Activated CD4-positive, alpha-beta T cell treated with anti-CD3 and anti-CD28 coated beads, Interleukin-2, amount 10 ng/mL, durations not matched to agents 7 days and 5 days (primary cell): ENCODE results near the gene RHBDD3. TPM values are rescaled to one million over a fixed set of nuclear protein-coding genes. Genes with fewer than 3 reads are reported as not detected.

Source experiments
- CTCF ChIA-PET: fragments of 350-600 bp; sonication (Branson Sonifier 250); formaldehyde crosslinking; loops from one replicate; lab custom pipeline; 2021; ENCODE audit warnings: antibody characterized with exemption; lab: Charles Lee
- POLR2A ChIA-PET: fragments of 350-600 bp; sonication (Branson Sonifier 250); formaldehyde crosslinking; loops from one replicate; lab custom pipeline; 2021; ENCODE audit warnings: antibody characterized with exemption; lab: Charles Lee
- DNase-seq: peaks from one replicate; pipeline ENCODE4 v3.0.0-alpha.2; 2020
- H3K27ac Mint-ChIP-seq: one replicate; pipeline ENCODE4 v1.8.0; 2021; ENCODE audit warnings: mild to moderate bottlenecking, moderate library complexity, mixed read lengths
- H3K27me3 Mint-ChIP-seq: one replicate; pipeline ENCODE4 v1.8.0; 2021; ENCODE audit warnings: mixed read lengths
- H3K36me3 Mint-ChIP-seq: one replicate; pipeline ENCODE4 v1.8.0; 2021; ENCODE audit warnings: low read depth, mixed read lengths
- H3K4me1 Mint-ChIP-seq: one replicate; pipeline ENCODE4 v1.8.0; 2021; ENCODE audit warnings: mixed read lengths
- H3K4me3 Mint-ChIP-seq: one replicate; pipeline ENCODE4 v1.8.0; 2021; ENCODE audit warnings: mild to moderate bottlenecking, moderate library complexity, mixed read lengths
- H3K9me3 Mint-ChIP-seq: one replicate; pipeline ENCODE4 v1.8.0; 2021; ENCODE audit warnings: mixed read lengths
- total RNA-seq, 2 experiments: library from RNA; stranded (reverse); gene quantifications; one replicate each; pipeline ENCODE4 v1.2.3, GENCODE V29; 2021

Gene RHBDD3
- total RNA-seq, 2 experiments from 2014 or later: 31.2 to 33.0 TPM

DNA sequence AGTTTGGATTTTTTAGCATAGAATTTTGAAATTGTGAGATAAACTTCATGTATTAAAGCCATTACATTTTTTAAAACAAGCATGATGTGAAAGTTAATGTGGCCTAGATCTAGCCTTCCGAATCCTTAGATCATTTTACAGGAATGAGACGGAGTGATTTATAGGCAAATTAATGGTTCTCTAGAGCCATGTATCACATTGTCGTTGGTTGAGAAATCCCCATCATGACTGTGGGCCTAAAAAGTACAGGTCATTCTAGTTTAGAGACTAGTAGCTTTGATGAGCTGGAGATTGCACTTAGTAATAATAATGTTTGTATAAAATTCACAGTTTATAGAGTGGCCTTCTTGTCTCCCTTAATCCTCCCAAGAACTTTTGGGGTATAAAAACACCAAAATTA, 7.4 kb upstream of the RHBDD3 start:
- Mint-ChIP-seq H3K9me3 (no peaks in the 10 kb centered on the region), H3K4me1 (peaks cover 65% of the 10 kb centered on the region), H3K27ac (no peak overlapping the region), H3K27me3 (no peaks in the 10 kb centered on the region), H3K4me3 (no peak overlapping the region), H3K36me3 (peaks cover 87% of the 10 kb centered on the region)
- no peak for DNase-seq
- ChIA-PET CTCF (interaction anchor here (2.6 kb wide), 1 partner anchor 11 kb away, joined by 9 read pairs; no protein-coding TSS in a partner anchor), POLR2A (no interaction called here)

DNA sequence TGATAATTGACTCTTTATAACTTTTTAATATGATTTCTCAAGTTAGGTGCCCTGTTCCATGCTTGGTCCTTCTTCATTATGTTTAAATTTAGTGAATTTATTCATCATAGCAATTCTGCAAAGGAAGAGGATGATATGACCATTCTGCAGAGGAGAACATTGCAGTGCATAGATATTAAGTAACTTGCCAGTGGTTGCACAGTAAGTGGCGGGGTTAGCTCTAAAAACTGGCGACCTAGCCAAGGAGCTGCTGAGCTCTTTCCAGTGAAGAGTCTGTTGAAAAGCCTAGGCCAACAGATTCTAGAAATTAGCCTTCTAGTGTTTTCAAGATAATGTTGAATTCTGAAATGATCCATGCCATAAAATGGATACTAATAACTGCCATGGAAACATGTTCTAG, 4.8 kb upstream of the RHBDD3 start:
- Mint-ChIP-seq H3K9me3 (no peaks in the 10 kb centered on the region), H3K4me3 (no peak overlapping the region), H3K27ac (no peak overlapping the region), H3K4me1 (peaks cover 58% of the 10 kb centered on the region), H3K36me3 (peaks cover 82% of the 10 kb centered on the region), H3K27me3 (no peaks in the 10 kb centered on the region)
- CTCF ChIA-PET: interaction anchor here (1.9 kb wide), 1 partner anchor 11 kb away, joined by 4 read pairs; no protein-coding TSS in a partner anchor
- POLR2A ChIA-PET: no interaction called here
- no peak for DNase-seq

DNA sequence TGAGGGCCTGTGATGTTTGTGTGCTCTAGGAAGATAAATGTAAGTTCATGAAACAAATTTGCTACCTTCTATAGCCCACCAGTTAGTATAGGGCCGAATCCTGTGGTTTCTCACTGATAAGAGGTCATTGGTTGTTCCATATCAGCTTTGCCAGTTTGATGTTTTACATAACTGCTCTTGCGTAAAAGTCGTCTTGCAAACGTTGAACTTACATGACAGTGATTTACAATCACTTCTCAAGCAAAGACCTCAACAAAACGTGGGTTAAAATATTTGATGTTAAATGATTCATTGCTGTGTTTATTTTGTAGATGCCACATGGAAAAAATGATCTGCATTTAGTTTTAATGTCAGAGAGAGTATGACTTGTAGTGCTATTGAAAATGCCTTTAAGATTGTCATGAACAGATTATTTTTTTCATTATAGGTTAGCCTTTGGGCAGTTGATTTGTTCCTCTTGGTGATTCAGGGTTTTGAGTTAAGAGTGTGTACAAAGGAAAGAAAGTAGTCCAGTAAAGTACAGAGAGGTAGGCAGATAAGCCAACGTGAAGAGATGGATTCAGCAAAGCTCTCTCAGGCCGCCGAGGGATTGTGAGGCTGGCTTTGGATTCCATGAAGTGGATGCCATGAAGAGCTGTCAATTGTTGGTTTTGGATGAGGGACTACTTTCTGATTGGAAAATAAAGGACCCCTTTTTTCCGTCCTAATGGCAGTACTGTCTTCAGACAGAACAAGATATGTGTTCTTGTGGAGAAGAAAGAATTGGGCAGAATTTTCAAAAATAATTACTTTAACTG, 2.9 kb upstream of the RHBDD3 start:
- ChIA-PET CTCF (no interaction called here), POLR2A (no interaction called here)
- no peaks in the 10 kb centered on the region for H3K9me3 Mint-ChIP-seq
- H3K4me1 Mint-ChIP-seq: peaks cover 62% of the 10 kb centered on the region
- H3K27me3 Mint-ChIP-seq: no peaks in the 10 kb centered on the region
- DNase-seq: no peak
- peaks cover 74% of the 10 kb centered on the region for H3K36me3 Mint-ChIP-seq
- peak overlapping the region; percentile 100 for H3K27ac Mint-ChIP-seq
- H3K4me3 Mint-ChIP-seq: peak overlapping the region; percentile 82

DNA sequence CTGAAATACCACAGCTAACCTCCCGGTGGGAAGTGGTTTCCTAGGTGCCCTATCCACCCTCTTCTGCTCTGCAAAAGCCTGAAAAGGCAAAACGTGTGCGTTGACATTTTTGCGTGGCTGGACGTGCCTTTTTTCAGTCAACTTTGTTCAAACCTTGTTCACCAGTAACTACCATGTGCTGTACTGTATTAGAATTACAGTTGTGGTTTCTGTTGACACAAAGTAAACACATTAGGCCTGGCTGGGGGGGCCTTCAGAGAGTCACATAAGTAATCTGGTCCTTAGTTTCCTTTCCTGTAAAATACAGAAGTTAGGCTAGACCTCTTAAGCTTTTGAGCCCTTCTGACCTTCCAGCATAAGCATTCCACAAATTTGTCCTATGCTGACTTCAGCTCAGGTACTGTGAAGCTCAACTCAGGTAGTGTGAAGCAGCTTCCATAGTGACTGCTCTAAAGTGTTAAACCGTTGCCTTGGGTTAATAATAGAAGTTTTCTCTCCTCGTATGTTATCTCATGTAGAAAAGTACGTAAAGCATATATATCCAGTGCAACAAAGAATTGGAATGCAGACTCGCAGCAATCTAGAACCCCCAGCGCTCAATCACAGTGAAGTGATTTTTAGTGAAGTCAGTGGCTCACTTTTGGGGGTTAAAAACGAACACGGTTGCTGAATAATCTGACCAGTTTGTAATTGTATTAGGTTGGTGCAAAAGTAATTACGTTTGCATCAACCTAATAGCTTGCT, 2.1 kb upstream of the RHBDD3 start:
- ChIA-PET CTCF (interaction anchor here (0.6 kb wide), 1 partner anchor 848 kb away, joined by 6 read pairs; no protein-coding TSS in a partner anchor), POLR2A (no interaction called here)
- Mint-ChIP-seq H3K4me1 (peaks cover 56% of the 10 kb centered on the region), H3K27me3 (no peaks in the 10 kb centered on the region), H3K4me3 (peak overlapping the region; percentile 82), H3K36me3 (peaks cover 68% of the 10 kb centered on the region), H3K9me3 (no peaks in the 10 kb centered on the region), H3K27ac (peak overlapping the region; percentile 100)
- DNase-seq: peak; percentile 27

DNA sequence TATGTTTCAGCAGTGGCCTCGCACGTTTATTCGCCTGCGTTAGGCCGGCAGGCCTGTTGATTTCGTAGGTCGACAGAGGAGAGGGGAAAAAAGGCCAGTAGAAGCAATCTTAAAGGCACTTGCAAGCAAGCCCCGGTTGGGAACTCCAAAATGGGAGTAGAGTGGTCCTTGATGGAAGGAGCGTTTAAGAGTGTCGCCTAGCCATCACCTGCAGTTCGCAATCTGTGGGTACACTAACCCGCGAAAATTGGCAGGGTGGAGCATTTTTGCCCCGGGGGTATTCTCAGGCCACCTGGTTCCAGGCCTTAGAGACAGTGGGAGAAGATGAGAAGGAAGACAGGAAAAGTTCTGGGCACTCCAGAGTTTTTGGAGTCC, 1.4 kb upstream of the RHBDD3 start:
- H3K27me3 Mint-ChIP-seq: no peaks in the 10 kb centered on the region
- H3K4me3 Mint-ChIP-seq: peak overlapping the region; percentile 82
- H3K9me3 Mint-ChIP-seq: no peaks in the 10 kb centered on the region
- no peak for DNase-seq
- H3K4me1 Mint-ChIP-seq: peaks cover 51% of the 10 kb centered on the region
- POLR2A ChIA-PET: no interaction called here
- CTCF ChIA-PET: interaction anchor here (0.6 kb wide), 1 partner anchor 847 kb away, joined by 6 read pairs; no protein-coding TSS in a partner anchor
- H3K36me3 Mint-ChIP-seq: peaks cover 62% of the 10 kb centered on the region
- peak overlapping the region; percentile 100 for H3K27ac Mint-ChIP-seq

DNA sequence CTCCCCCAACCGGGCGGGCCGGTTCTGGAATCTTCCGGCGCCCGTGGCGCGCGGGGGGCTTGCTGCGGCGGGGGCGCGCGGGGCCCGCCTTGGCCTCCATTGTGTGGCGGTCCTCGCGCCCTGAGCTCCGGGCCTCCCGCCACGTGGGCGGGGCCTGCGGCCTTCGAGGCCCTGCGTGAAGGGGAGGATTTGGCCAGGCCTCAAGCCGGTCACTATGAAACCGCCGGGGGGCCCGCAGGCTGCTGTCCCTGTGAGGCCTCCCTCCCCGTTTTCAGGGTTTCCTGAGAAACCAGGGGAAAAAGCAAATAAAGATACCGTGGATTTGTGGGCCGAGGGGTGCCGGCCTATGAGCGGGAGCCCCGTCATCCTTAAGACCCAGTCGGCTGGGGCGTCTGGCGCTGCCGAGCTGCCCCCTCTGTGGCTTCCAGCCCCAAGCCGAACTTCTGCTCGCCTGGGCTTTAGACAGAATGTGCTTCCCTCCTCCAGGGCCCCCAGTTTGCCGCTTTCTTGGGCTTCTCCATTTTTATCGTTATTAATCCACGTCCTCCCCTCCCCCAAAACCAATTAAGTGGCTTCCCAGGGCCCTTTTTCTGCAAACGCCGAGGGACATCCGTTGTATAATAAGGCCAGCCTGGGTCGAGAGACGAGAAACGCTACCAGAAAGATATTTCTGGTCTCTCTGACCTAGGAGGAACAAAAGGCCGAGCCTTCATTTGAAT, 889 bp upstream of the RHBDD3 start:
- ChIA-PET CTCF (no interaction called here), POLR2A (no interaction called here)
- no peaks in the 10 kb centered on the region for H3K27me3 Mint-ChIP-seq
- H3K4me1 Mint-ChIP-seq: peaks cover 47% of the 10 kb centered on the region
- H3K36me3 Mint-ChIP-seq: peaks cover 56% of the 10 kb centered on the region
- DNase-seq: peak; percentile 44
- H3K4me3 Mint-ChIP-seq: peak overlapping the region; percentile 82
- H3K27ac Mint-ChIP-seq: peak overlapping the region; percentile 100
- no peaks in the 10 kb centered on the region for H3K9me3 Mint-ChIP-seq

DNA sequence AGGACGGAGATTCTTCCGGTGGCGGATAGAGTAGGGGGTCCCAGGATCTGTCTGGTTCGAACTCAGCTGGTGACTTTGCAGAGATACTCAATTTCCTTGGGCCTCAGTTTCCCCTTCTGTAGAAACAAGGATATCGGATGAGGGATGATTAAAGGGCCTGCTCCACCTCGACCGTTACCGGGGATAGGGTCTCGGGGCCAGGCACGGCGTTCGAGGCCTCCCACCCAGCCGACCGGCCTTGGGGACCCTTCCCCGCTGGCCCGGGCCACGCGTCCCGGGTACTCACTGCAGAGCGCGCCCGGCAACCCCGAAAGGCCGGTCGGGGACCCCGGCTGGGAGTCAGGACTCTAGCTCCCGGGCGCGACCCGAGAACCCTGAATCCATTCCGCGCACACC, 321 bp downstream of the RHBDD3 start:
- POLR2A ChIA-PET: no interaction called here
- CTCF ChIA-PET: interaction anchor here (0.6 to 0.8 kb wide), 2 partner anchors 17 to 1623 kb away, joined by 3 to 4 read pairs; no protein-coding TSS in a partner anchor

DNA sequence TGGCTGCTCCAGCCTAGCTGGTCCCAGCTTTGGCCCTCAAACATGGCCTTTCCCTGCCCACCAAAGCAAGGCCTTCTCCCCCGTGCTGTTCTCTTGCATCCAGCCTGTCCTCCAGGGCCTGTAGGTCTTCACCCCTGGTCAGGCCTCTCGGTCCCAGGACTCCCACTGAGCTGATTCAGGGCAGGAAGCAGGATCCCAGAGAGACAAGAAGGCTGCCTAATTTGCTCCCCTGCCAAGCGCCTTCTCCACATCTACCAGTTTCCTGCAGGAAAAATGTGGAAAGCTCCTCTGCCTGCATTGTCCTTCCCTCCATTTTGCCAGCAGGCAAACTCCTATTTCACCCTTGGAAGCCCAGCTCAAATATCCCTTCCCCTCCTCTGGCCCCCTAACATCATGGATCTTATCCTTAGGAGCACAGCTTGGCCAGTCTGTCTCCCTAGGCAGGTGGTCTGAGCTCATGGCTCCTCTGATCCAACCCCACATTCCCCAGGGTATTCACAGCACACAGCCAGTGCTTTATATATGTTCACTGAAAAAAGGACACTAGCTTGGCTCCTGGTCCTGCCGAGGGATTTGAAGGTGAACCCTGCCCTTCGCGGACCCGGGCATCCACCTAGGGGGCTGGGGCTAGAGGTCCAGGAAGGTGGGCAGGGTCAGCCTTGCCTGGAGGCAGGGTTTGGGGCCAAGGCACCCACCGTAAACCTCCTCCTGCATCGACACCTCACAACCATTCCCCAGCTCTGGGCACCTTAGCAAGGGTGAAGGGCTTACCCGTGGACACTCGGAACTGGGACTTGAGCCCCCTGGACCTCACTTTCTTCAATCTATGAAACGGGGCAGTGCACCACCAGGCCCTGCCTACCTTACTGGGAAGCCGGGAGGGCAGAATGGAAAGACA, 968 bp downstream of the RHBDD3 start:
- H3K4me3 Mint-ChIP-seq: peak overlapping the region; percentile 82
- DNase-seq: no peak
- H3K27me3 Mint-ChIP-seq: no peaks in the 10 kb centered on the region
- peaks cover 38% of the 10 kb centered on the region for H3K36me3 Mint-ChIP-seq
- H3K9me3 Mint-ChIP-seq: no peaks in the 10 kb centered on the region
- ChIA-PET POLR2A (interaction anchor here (0.6 kb wide), 1 partner anchor 125 kb away, joined by 11 read pairs; no protein-coding TSS in a partner anchor), CTCF (interaction anchor here (0.6 to 0.8 kb wide), 3 partner anchors 13 to 46 kb away, joined by 3 to 4 read pairs (median 3); no protein-coding TSS in a partner anchor)
- H3K4me1 Mint-ChIP-seq: peaks cover 28% of the 10 kb centered on the region
- H3K27ac Mint-ChIP-seq: peak overlapping the region; percentile 100

More for the DNA sequence above, 321 bp downstream of the RHBDD3 start:
- no peaks in the 10 kb centered on the region for H3K27me3 Mint-ChIP-seq
- no peak for DNase-seq
- peaks cover 44% of the 10 kb centered on the region for H3K36me3 Mint-ChIP-seq
- peaks cover 34% of the 10 kb centered on the region for H3K4me1 Mint-ChIP-seq
- no peaks in the 10 kb centered on the region for H3K9me3 Mint-ChIP-seq
- H3K27ac Mint-ChIP-seq: peak overlapping the region; percentile 100
- H3K4me3 Mint-ChIP-seq: peak overlapping the region; percentile 82

DNA sequence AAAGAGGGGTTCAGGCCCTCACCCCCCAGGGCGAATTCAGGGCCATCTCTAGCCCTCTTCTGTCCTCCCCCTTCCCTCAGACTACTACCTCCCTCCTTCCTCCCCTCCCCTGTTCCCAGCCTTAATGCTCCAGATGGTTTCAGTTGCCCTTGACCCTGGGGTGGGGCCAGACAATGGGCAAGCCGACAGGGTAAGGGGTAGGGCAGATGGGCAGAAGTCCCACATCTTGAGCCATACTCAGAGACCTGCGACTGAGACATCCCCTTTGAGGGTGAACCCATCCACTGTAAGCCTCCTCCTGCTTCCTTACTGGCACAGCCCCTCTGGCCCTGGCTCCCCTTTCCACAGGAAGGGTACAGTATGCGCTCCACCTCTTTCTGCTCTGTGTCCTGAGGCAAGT, 1.9 kb downstream of the RHBDD3 start:
- POLR2A ChIA-PET: no interaction called here
- no peak for DNase-seq
- peaks cover 22% of the 10 kb centered on the region for H3K4me1 Mint-ChIP-seq
- H3K36me3 Mint-ChIP-seq: peaks cover 32% of the 10 kb centered on the region
- no peak overlapping the region for H3K4me3 Mint-ChIP-seq
- CTCF ChIA-PET: interaction anchor here (0.8 kb wide), 1 partner anchor 14 kb away, joined by 4 read pairs; no protein-coding TSS in a partner anchor
- H3K27me3 Mint-ChIP-seq: no peaks in the 10 kb centered on the region
- no peaks in the 10 kb centered on the region for H3K9me3 Mint-ChIP-seq
- no peak overlapping the region for H3K27ac Mint-ChIP-seq

DNA sequence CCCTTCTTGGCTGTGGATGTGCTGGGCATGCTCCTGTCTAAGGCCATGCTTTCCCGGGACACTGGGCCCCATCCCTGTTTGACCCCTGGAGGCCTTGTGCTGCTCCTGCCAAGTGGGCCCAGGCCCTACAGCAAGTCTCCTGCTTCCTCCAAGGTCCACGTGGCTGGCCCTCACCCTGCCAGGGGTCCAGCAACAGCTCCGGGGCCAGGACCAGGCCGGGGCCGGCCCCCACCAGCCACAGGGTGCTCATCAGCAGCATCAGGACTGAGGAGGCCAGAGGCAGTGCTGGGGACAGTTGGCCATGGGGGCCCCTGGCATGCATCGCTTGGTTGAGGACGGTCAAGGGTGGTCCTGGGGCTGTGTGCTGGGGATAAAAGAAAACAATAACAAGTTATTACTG, 2.5 kb downstream of the RHBDD3 start:
- Mint-ChIP-seq H3K9me3 (no peaks in the 10 kb centered on the region), H3K27me3 (no peaks in the 10 kb centered on the region), H3K27ac (no peak overlapping the region), H3K36me3 (peaks cover 26% of the 10 kb centered on the region), H3K4me1 (peaks cover 16% of the 10 kb centered on the region), H3K4me3 (no peak overlapping the region)
- no peak for DNase-seq
- CTCF ChIA-PET: no interaction called here
- POLR2A ChIA-PET: no interaction called here

DNA sequence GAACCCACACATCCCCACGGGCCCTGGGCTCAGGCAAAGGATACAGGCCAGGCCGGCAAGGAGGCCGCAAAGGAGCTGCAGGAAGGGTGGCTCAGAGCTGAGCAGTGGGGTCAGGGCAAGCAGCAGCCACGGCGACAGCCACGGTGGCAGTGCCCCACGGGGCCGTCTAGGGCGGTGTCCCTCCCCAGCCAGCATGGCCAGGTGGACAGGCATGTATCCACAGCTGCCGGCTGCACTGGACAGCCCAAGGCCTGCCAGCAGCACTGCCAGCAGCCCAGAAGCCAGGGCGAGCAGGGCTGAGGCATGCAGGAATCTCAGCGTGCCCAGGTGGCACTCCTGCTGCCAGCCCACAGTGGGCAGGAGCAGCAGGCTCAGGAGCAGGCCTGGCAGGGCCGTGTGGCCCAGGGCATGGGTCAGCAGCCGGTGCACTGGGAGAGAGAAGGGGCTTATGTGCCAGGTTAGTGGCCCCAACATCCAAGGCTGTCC, 3.9 kb downstream of the RHBDD3 start:
- H3K9me3 Mint-ChIP-seq: no peaks in the 10 kb centered on the region
- no peak for DNase-seq
- no peaks in the 10 kb centered on the region for H3K27me3 Mint-ChIP-seq
- no peak overlapping the region for H3K27ac Mint-ChIP-seq
- ChIA-PET POLR2A (no interaction called here), CTCF (no interaction called here)
- H3K4me3 Mint-ChIP-seq: no peak overlapping the region
- peaks cover 12% of the 10 kb centered on the region for H3K4me1 Mint-ChIP-seq
- peaks cover 12% of the 10 kb centered on the region for H3K36me3 Mint-ChIP-seq
